ENCODE results near the gene EVI2A.

DNA sequence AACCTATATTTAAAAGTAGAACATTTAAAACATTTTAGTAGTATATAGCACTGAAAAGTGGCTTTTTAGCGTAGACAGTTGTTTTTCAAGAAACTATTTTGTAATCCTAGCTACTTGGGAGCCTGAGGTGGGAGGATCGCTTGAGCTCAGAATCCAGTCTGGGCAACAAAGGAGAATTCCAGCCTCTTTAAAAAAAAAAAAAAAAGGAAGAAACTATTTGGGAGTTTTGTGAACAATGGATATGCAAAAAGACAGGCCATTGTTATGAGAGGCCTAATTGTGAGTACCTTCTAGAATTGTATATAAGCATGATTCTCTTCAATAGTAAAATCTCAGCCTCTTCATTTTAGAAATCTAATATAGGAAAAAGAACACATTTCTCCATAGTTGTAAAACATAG is 42.0 kb downstream of the EVI2A start:
- no peak for TF ChIP-seq POLR2AphosphoS5 (IDR thresholded peaks at IDR 0.05; ENCODE audit: borderline replicate concordance, low read depth, low read length)
- TF ChIP-seq EZH2 (IDR thresholded peaks at IDR 0.05), result no peak
- TF ChIP-seq FOXP2 (optimal IDR thresholded peaks at IDR 0.05; ENCODE audit: control extremely low read depth, extremely low read length, insufficient read depth), result no peak
